ENCODE measurements around the gene MAST3.

MAST3 gene

DNA sequence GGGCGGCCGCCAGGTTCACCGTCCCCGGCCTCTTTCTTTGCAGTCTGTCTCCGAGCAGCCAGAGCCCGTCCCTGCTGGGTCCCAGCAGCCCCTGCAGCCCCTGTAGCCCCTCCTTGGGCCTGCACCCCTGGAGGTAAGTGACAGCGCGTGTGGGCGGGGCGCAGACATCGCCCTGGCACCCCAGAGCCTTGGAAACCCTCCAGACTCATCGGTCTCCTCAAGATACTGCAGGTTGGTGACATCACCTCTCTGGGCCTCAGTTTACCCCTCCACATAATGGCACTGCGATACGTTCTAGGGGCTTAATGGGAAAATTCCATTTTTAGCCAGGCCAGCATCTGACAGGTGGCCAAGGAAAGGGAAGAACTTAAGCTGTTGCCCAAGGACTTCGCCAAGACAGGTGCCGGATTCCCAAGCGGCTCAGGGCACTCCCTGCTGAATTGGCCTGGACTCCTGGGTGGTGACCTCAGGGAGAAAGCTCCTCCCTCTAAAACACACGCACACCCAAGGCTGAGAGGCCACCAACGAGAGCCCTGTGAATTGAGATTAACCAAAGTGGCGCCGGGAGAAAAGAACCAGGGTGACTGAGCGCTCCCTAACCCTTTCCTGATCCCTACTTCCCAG lies 13.1 kb downstream of the MAST3 start:
- peak in 1 of 56 donors; percentile 41 for DNase-seq

DNA sequence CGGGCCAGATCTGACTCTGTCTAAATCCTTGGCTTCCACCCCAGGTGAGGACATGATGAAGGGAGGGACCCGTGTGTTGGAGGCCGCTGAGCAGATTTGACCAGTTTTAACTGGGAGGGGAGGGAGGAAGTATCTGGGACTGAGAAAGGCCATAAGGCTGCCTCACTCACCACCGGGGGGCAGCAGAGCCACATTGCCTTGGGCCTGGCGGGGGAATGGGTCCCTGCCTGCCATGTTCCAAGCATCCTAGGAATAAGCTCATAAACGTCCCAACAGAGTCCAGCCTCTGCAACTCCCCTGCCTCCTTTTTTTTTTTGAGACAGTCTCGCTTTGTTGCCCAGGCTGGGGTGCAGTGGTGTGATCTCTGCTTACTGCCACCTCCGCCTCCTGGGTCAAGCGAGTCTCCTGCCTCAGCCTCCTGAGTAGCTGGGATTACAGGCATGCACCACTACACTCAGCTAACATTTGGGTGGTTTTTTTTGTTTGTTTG lies 15.5 kb downstream of the MAST3 start:
- DNase-seq: peak in 52 of 56 donors; percentile 36 to 89 (median 71)

DNA sequence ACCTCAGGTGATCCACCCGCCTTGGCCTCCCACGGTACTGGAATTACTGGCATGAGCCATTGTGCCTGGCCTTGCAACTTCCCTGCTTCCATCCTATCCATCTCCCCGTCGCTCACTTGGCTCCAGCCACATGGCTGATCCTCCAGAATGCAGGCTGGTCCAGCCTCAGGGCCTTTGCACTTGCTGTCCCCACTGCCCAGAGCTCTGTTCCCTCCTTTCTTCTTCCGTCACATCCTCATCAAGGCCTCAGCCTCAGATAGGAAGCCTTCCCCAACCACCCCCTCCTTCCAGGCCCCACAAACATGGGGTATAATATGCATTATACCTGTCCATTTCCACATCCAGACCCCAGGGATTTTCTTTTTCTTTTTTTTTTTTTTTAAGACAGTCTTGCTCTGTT lies 16.2 kb downstream of the MAST3 start:
- no peak for DNase-seq

DNA sequence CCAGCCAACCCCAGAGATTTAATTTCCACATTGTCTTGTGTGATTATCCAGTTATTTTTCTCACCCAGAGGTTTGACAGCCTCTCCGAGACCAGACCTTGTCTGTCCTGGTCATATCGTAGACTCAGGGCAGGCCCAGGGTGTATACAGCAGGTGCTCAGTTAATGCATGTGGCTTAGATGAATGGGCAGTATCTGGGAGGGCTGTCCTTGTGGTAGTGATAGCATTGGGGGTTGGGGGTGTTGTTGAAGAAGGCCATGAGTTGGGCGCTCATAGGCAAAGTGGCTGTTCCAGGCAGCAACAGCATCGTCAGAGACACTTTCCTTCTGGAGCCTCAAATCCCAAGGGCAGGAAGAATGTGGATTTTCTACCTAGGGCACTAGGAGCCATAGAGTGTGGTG lies 16.9 kb downstream of the MAST3 start:
- DNase-seq: no peak

DNA sequence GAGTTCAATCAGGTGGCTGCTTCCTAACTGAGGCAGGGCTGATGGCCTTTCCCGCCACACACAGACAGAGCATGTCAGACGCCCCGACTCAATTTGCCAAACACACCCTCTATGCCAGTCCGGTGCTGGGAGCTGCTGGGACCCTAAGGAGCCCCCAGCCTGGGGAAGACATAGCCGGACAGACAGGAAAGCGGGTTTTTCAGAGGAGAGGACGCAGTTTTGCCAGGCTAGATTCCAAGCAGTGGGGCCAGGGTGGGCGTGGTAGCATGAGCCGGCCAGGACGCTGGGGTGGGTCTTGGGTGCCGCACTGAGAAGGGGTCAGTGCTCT lies 19.8 kb downstream of the MAST3 start:
- no peak for DNase-seq

DNA sequence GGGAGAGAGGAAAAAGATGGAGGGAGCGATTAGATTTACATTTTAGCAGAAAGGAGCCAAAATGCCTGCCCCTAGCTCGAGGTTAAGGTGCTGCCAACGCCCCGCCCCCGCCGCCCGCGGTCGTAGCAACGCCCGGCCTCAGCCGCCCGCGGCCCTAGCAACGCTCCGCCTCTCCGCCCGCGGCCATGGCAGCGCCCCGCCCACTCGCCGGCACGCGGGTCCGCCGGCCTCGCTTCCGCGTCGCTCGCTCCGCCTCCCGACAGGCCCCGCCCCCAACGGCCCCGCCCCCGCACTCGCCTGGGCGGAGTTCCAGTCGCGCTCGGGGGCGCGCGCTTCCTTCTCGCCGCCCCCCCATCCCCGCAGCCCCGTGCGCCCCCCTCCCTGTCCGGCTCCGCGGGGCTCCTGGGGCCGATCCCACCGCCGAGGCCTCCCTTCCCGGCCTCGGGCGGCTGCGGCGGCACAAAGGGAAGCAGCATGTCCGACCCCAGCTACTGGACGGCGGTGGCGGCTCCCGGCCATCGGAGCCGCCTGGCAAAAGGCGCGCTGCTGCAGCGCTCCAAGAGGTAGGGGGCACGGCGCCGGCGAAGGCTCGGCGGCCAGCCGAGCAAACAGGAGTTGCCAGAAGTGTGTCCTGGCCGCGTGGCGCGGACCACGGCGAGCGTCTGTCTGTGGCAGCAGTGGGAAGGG lies 20.3 kb downstream of the MAST3 start:
- DNase-seq: peak in 54 of 56 donors; percentile 41 to 92 (median 79)

DNA sequence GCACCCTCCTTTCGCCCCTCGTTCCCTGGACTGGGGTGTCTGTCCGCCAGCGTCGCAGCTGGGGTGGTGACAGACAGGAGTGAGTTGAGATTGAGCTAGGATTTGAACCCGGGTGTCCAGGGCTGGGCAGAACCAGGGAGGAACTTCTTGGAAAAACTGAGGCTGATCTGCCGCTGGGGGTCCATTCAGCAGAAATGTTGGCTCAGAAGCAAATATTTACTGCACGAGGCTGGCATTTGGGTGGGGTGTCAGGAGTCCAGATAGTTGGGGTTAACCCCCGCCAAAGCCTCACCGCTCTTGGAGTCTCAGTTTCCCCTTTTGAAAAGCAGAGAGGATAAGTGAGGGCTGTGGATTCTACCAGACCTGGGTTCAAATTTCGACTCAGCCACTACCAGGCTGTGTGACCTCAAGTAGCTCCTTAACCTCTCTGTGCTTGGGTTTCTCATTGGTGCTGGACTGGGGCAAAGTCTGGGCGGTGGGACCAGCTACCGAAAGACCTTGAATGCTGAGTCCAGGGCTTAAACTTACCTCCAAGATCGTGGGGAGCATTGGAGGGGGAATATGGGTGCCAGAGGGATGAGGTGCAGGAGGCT lies 20.9 kb downstream of the MAST3 start:
- peak in 2 of 56 donors; percentile 16 to 58 for DNase-seq

DNA sequence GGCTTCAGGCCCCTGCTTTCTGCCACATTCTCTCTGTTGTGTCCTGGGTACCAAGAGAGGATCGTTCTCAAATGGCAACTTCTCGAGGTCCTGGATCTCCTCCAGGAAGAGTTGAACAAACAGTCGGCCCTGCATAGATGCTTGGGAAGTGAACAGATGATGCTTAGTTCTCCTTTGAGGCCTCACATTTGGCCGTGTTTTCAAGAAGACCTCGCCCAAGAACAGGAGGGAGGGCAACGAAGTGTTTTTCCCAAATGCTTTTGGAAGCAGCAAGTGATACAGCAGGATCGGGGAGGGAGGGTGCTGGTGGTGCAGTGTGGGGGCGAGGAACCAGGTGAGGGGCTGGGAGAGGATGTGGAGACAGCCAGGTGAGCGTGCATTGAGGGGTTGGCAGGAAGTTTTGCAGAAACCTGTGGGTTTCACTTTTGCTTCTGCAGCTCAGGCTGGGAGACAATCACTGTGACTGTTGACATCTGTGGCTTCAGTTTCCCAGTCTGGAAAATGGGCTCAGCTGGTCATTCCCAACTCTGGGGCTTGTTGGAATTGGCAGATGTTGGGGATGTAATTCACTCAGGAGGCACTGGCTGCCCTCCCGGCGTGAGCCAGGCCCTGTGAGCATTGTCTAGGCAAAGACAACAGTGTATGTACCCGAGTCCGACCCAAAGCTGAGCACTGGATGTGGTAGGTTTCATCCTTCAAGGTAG lies 21.6 kb downstream of the MAST3 start:
- DNase-seq: peak in 7 of 56 donors; percentile 16 to 49 (median 31)

DNA sequence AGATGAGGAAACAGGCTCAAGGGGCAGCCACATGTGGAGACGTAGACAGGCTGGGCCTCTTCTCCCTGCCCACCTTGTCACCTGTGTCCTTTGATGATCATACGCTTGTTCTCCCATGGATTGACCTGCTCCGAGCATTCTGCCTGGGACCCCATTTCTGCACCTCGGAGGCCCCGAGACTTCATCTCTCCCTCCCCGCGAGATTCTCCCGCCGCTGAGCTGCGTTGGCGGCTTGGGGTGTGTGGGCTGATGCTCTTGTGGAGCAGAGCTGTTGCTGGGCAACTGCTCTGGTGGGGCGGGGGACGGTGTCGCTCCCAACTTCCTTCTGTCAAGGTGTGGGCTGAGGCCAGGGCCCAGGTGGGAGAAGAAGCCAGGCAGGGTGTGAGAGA lies 22.1 kb downstream of the MAST3 start:
- DNase-seq: peak in 26 of 56 donors; percentile 12 to 58 (median 37)

DNA sequence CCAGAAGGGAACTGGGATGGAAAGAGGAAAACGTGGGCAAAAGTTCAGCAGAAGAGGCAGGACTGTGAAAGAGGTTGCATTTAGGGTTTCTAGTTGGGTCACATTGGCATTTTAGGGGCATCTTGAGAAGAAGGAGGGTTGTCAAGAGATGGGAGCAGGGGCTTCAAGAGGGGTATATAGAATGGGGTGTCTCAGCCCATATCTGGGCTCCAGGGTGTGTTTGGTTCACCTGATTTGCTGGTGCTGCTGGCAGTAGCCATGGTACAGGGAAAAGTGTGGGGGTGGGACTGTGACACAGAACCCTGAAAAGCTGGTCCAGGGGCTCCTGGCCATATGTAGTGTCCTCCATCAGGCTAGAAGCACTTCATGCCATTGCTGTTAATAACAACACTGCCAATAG lies 22.5 kb downstream of the MAST3 start:
- no peak for DNase-seq

DNA sequence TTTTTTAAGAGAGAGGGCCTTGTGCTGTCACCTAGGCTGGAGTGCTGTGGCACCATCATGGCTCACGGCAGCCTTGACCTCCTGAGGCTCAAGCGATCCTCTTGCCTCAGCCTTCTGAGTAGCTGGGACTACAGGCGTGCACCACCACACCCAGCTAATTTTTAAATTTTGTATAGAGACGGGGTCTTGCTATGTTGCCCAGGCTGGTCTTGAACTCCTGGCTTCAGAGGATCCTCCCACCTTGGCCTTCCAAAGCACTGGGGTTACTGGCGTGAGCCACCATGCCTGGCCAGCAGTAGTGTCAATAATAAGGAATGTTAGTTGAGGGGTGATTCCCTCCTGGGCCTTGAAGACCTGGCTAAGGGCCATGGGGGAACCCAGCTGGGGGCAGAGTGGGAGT lies 23.6 kb downstream of the MAST3 start:
- DNase-seq: no peak

DNA sequence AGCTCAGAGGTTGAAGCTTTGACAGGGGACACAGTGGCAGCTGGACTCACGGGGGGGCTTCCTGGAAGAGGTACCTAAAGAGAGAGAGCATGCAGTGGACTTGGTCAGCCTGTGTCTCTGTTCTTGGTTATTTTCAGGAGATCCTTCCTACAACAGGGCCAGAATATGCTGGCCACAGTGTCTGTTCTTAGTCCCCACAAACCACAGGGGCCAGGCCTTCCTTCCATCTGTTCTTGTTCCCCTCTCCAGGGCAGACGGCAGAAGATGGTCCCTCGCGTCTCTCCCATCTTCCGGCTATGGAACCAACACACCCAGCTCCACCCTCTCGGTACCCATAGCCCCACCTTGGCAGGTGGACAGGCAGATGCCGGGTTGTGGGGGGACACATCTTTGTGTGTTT lies 24.8 kb downstream of the MAST3 start:
- peak in 3 of 56 donors; percentile 7 to 28 (median 17) for DNase-seq

DNA sequence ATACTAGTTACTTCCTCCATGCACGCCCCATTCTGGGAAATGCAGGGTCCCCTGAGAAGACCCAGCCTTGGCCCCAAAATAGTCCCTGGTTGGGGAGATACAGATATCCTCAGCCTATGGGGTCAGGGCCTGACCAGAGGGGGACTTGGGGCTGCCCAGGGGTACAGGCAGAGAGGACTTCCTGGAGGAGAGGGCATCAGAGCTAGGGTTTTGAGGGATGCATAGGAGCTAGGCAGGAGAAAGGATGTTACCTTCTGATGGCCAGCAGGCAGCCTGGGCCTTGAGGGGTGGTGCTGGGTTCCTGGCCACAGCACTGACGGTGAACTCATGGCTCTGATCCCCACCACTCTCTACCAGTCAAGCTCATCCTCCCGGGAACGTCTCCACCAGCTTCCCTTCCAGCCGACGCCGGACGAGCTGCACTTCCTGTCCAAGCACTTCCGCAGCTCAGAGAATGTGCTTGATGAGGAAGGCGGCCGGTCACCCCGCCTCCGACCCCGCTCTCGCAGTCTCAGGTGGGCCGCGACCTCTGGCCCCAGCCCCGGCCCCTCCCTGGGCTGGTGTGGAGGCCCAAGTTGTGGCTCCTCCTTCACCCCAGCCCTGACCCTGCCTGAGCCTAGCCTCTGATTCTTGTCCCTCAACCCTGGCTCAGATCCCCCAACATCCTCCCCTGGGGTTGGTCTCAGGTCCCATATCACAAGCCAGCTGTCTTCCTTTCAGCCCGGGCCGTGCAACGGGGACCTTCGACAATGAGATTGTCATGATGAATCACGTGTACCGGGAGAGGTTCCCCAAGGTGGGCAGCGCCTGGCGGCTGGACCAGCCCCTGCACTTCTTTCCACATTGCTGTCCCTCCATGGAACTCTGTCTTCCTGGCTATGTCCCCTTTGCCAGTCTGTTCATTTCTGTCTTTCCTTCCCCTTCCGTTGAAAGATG lies 25.6 kb downstream of the MAST3 start:
- peak in 3 of 56 donors; percentile 12 to 19 (median 18) for DNase-seq

DNA sequence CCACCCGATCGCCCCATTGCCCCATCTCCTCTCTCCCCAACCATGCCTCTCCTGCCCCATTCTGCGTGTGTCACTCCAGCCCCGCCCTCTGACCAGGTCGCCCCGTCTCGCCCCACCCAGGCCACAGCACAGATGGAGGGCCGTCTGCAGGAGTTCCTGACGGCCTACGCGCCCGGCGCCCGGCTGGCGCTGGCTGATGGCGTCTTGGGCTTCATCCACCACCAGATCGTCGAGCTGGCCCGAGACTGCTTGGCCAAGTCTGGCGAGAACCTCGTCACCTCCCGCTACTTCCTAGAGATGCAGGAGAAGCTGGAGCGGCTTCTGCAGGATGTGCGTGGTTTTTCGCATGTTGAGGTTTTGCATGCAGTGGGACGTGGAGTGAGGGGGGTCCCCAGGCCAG lies 26.2 kb downstream of the MAST3 start:
- peak in 1 of 56 donors; percentile 11 for DNase-seq

DNA sequence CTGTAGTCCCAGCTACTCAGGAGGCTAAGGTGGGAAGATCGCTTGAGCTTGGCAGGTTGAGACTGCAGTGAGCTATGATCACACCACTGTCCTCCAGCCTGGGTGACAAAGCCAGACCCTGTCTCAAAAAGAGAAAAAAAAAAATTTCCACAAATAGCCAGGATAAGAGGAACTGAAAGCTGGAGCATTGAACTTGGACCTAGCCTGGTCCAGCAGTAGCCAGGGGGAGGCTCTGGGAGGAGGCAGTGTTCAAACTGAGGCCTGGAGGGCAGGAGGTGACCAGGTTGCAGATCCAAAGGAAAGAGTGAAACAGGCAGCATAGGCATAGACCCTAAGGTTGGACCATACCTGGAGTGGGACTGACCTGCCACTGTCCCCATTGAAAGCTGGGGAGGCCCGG lies 28.5 kb downstream of the MAST3 start:
- DNase-seq: no peak

DNA sequence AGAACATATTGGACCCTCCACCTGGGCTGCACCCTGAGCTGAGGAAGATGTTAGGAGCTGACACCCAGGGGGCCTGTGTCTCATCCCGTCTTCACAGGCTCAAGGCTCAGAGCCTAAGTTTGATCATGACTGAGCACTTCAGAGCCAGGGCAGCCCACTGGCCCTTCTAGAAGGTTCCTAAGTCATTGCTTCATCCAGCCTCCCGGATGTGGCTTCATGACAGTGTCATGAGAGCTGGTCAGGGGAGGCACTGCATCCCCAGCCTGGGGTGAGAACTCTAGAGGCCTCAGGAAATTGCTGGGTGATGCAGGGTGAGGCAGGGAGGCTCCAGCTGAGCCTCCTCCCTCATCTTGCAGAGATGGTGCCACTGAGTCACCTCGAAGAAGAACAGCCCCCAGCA lies 30.5 kb downstream of the MAST3 start:
- no peak for DNase-seq

DNA sequence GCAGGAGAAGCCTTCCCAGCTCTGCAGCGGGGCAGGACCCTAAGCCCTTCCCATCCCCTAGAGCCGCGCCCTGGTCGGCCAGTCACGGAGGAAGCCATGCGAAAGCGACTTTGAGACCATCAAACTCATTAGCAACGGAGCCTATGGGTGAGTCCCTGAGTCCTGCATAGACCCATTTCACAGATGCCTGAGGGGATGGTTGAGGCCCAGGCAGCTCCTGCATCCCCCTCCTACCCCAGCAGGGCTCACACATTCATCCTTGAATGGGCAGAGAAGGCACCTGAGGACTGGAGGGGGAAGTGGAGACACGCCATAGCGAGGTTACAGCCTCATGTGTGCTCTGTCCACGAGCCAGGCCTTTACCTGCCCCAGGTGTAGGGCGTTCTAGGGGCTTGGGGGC lies 31.2 kb downstream of the MAST3 start:
- no peak for DNase-seq

DNA sequence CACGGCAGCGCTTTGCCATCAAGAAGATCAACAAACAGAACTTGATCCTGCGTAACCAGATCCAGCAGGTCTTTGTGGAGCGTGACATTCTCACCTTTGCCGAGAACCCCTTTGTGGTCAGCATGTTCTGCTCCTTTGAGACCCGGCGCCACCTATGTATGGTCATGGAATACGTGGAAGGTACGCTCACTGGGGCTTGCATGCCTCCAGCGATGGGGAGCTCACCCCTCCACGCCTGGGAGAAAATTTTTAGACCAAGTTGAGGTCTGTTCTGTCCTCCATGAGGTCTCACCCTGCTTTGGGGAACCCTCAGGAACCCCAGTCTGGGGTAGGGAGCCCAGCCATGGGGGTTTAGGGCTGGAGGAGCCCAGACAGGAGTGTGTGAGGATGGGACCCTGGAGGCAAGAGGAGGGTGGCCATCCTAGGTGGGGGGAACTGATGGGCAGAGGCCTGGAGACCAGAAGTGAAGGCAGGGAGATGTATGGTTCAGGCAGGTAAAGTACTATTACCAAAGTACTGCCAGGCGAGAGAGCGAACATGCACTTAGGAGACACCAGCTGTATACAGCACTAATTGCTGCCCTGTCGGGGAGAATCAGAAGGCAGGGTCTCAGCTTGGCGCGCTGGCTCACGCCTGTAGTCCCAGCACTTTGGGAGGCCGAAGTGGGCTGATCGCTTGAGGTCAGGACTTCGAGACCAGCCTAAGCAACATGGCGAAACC lies 33.1 kb downstream of the MAST3 start:
- no peak for DNase-seq

DNA sequence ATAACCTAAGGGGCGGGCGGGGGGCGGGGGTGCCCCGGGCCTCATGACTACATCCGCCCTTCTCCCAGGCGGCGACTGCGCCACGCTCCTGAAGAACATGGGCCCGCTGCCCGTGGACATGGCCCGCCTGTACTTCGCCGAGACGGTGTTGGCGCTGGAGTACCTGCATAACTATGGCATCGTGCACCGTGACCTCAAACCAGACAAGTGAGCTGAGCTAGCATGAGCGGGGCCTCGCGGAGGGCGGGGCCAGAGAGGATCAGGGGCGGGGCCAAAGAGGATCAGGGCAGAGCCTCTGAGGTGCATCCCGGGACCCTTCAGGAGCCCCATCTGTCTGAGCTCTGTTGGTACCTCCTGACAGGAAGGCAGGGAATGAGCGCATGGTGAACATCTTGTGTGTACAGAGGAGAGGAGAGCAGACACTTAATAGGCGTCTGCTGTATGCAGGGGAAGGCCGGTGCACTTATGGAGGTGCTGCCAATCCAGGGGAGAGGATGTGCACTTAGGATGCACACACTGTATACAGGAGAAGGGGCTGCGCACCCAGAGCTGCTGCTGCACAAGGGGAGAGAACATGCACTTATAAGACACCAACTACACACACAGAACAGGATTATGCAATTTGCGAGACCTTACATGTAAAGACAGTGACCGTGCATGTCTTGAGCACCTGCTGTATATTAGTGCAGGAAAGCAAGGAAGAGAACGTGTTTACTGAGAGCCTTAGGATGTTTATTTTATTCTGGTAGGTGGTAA lies 34.4 kb downstream of the MAST3 start:
- no peak for DNase-seq
